CD4-positive, alpha-beta memory T cell (primary cell): ENCODE measurements around the gene ANKFY1. TPM values are rescaled to one million over a fixed set of nuclear protein-coding genes. Genes with fewer than 3 reads are reported as not detected.
A peak's percentile ranks its signal among the peaks of the same experiment; 100 is the strongest.
"Not testable (repeated sequence)": the region's sequence is repeated elsewhere in the genome, so short reads cannot be mapped to it uniquely, and the experiment has no call there.

Experiments used
- CTCF ChIA-PET: fragments of 350-600 bp; sonication (Branson Sonifier 250); formaldehyde crosslinking; loops from one replicate; lab custom pipeline; 2021; ENCODE audit warnings: inconsistent platforms; ENCODE audit not compliant: partially characterized antibody; lab: Charles Lee
- POLR2A ChIA-PET: fragments of 350-600 bp; sonication (Branson Sonifier 250); formaldehyde crosslinking; loops from one replicate; lab custom pipeline; 2021; ENCODE audit not compliant: partially characterized antibody; lab: Charles Lee
- DNase-seq, 5 donors: peaks; one replicate each; pipeline versions ENCODE4 v3.0.0 to v3.0.0-alpha.2; 2020 to 2022; ENCODE audit warnings: mixed read lengths in 1 of 5
- H3K27ac ChIP-seq: one replicate; pipeline ENCODE4 v1.7.0; 2013; ENCODE audit warnings: low read depth, low read length
- H3K27me3 ChIP-seq: 2 replicates; pipeline ENCODE4 v1.7.0; 2013; ENCODE audit warnings: mild to moderate bottlenecking, low read length, moderate library complexity; ENCODE audit not compliant: insufficient read depth
- H3K36me3 ChIP-seq: 2 replicates; pipeline ENCODE4 v1.7.0; 2013; ENCODE audit warnings: mild to moderate bottlenecking, low read length, moderate library complexity; ENCODE audit not compliant: insufficient read depth
- H3K4me1 ChIP-seq: 2 replicates; pipeline ENCODE4 v1.7.0; 2013; ENCODE audit warnings: mild to moderate bottlenecking, low read length, moderate library complexity; ENCODE audit not compliant: insufficient read depth
- H3K4me3 ChIP-seq, 2 donors: one replicate each; pipeline ENCODE4 v1.7.0; 2013; ENCODE audit warnings: low read length in 2 of 2, mild to moderate bottlenecking in 1 of 2
- H3K9me3 ChIP-seq, 2 donors: one replicate each; pipeline ENCODE4 v1.7.0; 2013; ENCODE audit warnings: low read length in 2 of 2, control low read depth in 1 of 2; ENCODE audit not compliant: control insufficient read depth in 1 of 2
- H3K27ac Mint-ChIP-seq, 7 donors: one replicate each; pipeline ENCODE4 v1.8.0; 2020 to 2021; ENCODE audit warnings: mixed read lengths in 7 of 7, mild to moderate bottlenecking in 6 of 7, inconsistent platforms in 3 of 7, moderate library complexity in 3 of 7
- H3K27me3 Mint-ChIP-seq, 2 donors: one replicate each; pipeline ENCODE4 v1.8.0; 2020 to 2021; ENCODE audit warnings: mixed read lengths in 2 of 2
- H3K36me3 Mint-ChIP-seq, 2 donors: one replicate each; pipeline ENCODE4 v1.8.0; 2020 to 2021; ENCODE audit warnings: mixed read lengths in 2 of 2, inconsistent platforms in 1 of 2, mild to moderate bottlenecking in 1 of 2
- H3K4me1 Mint-ChIP-seq, 4 donors: one replicate each; pipeline ENCODE4 v1.8.0; 2020 to 2021; ENCODE audit warnings: mixed read lengths in 4 of 4, mild to moderate bottlenecking in 1 of 4
- H3K4me3 Mint-ChIP-seq, 8 donors: one replicate each; pipeline ENCODE4 v1.8.0; 2020 to 2021; ENCODE audit warnings: mixed read lengths in 8 of 8, mild to moderate bottlenecking in 7 of 8, moderate library complexity in 6 of 8, inconsistent platforms in 3 of 8
- H3K9me3 Mint-ChIP-seq, 8 donors: one replicate each; pipeline ENCODE4 v1.8.0; 2020 to 2021; ENCODE audit warnings: mixed read lengths in 8 of 8, mild to moderate bottlenecking in 5 of 8, inconsistent platforms in 3 of 8, moderate library complexity in 1 of 8
- intact Hi-C: fragments of 100-400 bp; cut with micrococcal nuclease; formaldehyde crosslinking; loops from one replicate; pipeline ENCODE4 v1.15.1; 2023
- polyA plus RNA-seq, 2 donors: library from polyadenylated mRNA; unstranded; fragments of 300-500 nt; fragmentation: Illumina TruSeq; gene quantifications; one replicate each; pipeline ENCODE4 v1.2.3, GENCODE V29; 2021
- total RNA-seq, 2 experiments: library from RNA; stranded (reverse); gene quantifications; one replicate each; pipeline ENCODE4 v1.2.3, GENCODE V29; 2021

Gene ANKFY1
- total and polyA plus RNA-seq, 4 experiments from 2014 or later, result 7.9 to 74.7 (median 47.9) TPM

- no peak overlapping the region for H3K4me3 Mint-ChIP-seq
- no peak overlapping the region for H3K27ac Mint-ChIP-seq
- no peaks in the 10 kb centered on the region for H3K9me3 ChIP-seq
- intact Hi-C loops, result no loop called here
- H3K4me1 Mint-ChIP-seq, result no peaks in the 10 kb centered on the region
- no peak overlapping the region for H3K27ac ChIP-seq
- no peak for DNase-seq
- ChIA-PET CTCF (interaction anchor here (1.2 kb wide), 1 partner anchor 19 kb away, joined by 3 read pairs; no protein-coding TSS in a partner anchor), POLR2A (no interaction called here)
- H3K9me3 Mint-ChIP-seq, result no peaks in the 10 kb centered on the region
- no peaks in the 10 kb centered on the region for H3K27me3 Mint-ChIP-seq
- H3K36me3 ChIP-seq, result peaks cover 34% of the 10 kb centered on the region
- H3K4me3 ChIP-seq, result no peak overlapping the region
- H3K4me1 ChIP-seq, result no peaks in the 10 kb centered on the region
- H3K27me3 ChIP-seq, result no peaks in the 10 kb centered on the region
- H3K36me3 Mint-ChIP-seq, result peaks cover 27 to 45% of the 10 kb centered on the region in 2 donors
Observed at GRCh38 chr17:4194796-4195195, 69.0 kb downstream of the ANKFY1 start.

- H3K27me3 Mint-ChIP-seq, H3K9me3 Mint-ChIP-seq, H3K9me3 ChIP-seq, H3K4me3 ChIP-seq, H3K27ac ChIP-seq, intact Hi-C loops, H3K4me1 ChIP-seq, POLR2A ChIA-PET, DNase-seq, H3K4me3 Mint-ChIP-seq, H3K27me3 ChIP-seq: not testable (repeated sequence)
- peaks cover 6 to 13% (median 8%) of the 10 kb centered on the region in 4 donors for H3K4me1 Mint-ChIP-seq
- H3K36me3 Mint-ChIP-seq, result peaks cover 39 to 61% of the 10 kb centered on the region in 2 donors
- peak overlapping the region in 3 of 7 donors; percentile 15 to 57 (median 35) for H3K27ac Mint-ChIP-seq
- CTCF ChIA-PET, result interaction anchor here (1.0 kb wide), 1 partner anchor 9 kb away, joined by 4 read pairs; no protein-coding TSS in a partner anchor
- H3K36me3 ChIP-seq, result peaks cover 35% of the 10 kb centered on the region
Observed at GRCh38 chr17:4190791-4191190, 73.0 kb downstream of the ANKFY1 start.

- H3K27me3 ChIP-seq, result no peaks in the 10 kb centered on the region
- peaks cover 29% of the 10 kb centered on the region for H3K36me3 ChIP-seq
- Mint-ChIP-seq H3K4me1 (peaks cover 6 to 13% (median 8%) of the 10 kb centered on the region in 4 donors), H3K9me3 (no peaks in the 10 kb centered on the region), H3K27me3 (no peaks in the 10 kb centered on the region), H3K36me3 (peaks cover 27 to 50% of the 10 kb centered on the region in 2 donors), H3K4me3 (peak overlapping the region in 6 of 8 donors; percentile 12 to 69 (median 50)), H3K27ac (peak overlapping the region; percentile 26 to 96 (median 83))
- ChIA-PET CTCF (interaction anchor here (0.9 to 1.8 kb wide), 3 partner anchors 11 to 46 kb away, joined by 3 to 4 read pairs (median 3); partner anchors contain the start of genes CYB5D2 and ZZEF1), POLR2A (interaction anchor here (0.6 to 1.4 kb wide), 3 partner anchors 10 to 46 kb away, joined by 3 read pairs; partner anchors contain the start of genes CYB5D2 and ZZEF1)
- DNase-seq, result peak in 4 of 5 donors; percentile 6 to 24 (median 18)
- no peak overlapping the region for H3K4me3 ChIP-seq
- H3K9me3 ChIP-seq, result no peaks in the 10 kb centered on the region
- H3K27ac ChIP-seq, result no peak overlapping the region
- peaks cover 8% of the 10 kb centered on the region for H3K4me1 ChIP-seq
- intact Hi-C loops, result no loop called here
Observed at GRCh38 chr17:4189280-4189679, 74.5 kb downstream of the ANKFY1 start.

DNA sequence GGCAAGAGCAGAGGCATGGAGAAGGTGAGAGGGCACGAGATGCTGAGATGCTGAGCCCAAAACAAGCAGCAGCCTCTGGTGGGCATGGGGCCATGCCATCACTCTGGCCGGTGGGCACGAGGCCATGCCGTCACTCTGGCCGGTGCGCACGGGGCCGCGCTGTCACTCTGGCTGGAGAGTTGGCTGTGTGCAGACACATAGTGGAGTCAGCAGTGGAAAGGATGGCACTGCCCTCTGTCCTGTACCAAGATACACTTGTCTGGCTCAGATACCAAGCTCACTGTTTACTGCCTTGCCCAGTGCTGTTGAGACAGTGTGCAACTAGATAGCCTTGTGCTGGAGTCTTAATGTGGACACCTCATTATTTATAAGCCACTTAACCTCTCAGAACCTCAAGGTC, 75.7 kb downstream of the ANKFY1 start:
- no peak for DNase-seq
- Mint-ChIP-seq H3K27me3 (no peaks in the 10 kb centered on the region), H3K27ac (peak overlapping the region in 4 of 7 donors; percentile 31 to 76 (median 59)), H3K4me3 (no peak overlapping the region), H3K9me3 (no peaks in the 10 kb centered on the region), H3K36me3 (peaks cover 38 to 58% of the 10 kb centered on the region in 2 donors), H3K4me1 (peaks cover 6 to 16% (median 8%) of the 10 kb centered on the region in 4 donors)
- peaks cover 8% of the 10 kb centered on the region for H3K4me1 ChIP-seq
- intact Hi-C loops, result no loop called here
- no peaks in the 10 kb centered on the region for H3K9me3 ChIP-seq
- H3K36me3 ChIP-seq, result peaks cover 39% of the 10 kb centered on the region
- H3K4me3 ChIP-seq, result no peak overlapping the region
- no peak overlapping the region for H3K27ac ChIP-seq
- ChIA-PET POLR2A (no interaction called here), CTCF (interaction anchor here (1.8 kb wide), 1 partner anchor 12 kb away, joined by 4 read pairs; no protein-coding TSS in a partner anchor)
- no peaks in the 10 kb centered on the region for H3K27me3 ChIP-seq

GRCh38 chr17:4187076-4187475, 76.7 kb downstream of the ANKFY1 start:
- no peaks in the 10 kb centered on the region for H3K9me3 Mint-ChIP-seq
- Histone ChIP-seq H3K9me3 (no peaks in the 10 kb centered on the region), H3K4me1 (peaks cover 8% of the 10 kb centered on the region), H3K27me3 (no peaks in the 10 kb centered on the region), H3K4me3 (no peak overlapping the region), H3K36me3 (peaks cover 49% of the 10 kb centered on the region), H3K27ac (no peak overlapping the region)
- ChIA-PET CTCF (no interaction called here), POLR2A (no interaction called here)
- H3K4me3 Mint-ChIP-seq, result no peak overlapping the region
- H3K4me1 Mint-ChIP-seq, result peaks cover 6 to 16% (median 8%) of the 10 kb centered on the region in 4 donors
- H3K36me3 Mint-ChIP-seq, result peaks cover 44 to 64% of the 10 kb centered on the region in 2 donors
- DNase-seq, result no peak
- H3K27ac Mint-ChIP-seq, result peak overlapping the region in 3 of 7 donors; percentile 42 to 72 (median 60)
- intact Hi-C loops, result no loop called here
- H3K27me3 Mint-ChIP-seq, result no peaks in the 10 kb centered on the region

DNA sequence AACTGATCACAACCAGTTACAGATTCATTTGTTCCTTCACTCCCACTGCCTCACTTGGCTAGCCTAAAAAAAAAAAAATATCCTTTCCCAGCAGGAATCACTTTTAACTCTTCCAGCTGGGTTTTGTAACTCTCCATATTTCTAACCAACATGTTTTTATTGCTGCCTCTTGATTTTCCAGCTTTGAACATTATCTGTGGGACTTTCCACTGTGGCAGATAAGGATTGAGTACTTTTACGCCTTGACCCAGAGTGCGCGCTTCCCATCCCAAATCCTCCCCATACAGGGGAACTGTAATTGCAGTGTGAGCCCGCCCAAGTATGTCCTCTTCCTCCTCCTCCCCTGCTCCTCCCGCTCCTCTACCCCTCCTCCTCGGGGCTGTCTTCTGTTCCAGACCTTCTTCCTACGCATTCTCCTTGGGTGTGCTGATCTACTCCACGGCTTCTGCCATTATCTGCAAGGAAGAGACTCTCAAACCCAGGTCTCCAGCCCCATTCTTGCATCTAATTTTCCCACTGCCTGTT, 77.4 kb downstream of the ANKFY1 start:
- no peaks in the 10 kb centered on the region for H3K9me3 ChIP-seq
- no peak overlapping the region for H3K4me3 ChIP-seq
- peaks cover 6 to 16% (median 8%) of the 10 kb centered on the region in 4 donors for H3K4me1 Mint-ChIP-seq
- H3K27ac Mint-ChIP-seq, result no peak overlapping the region
- ChIA-PET POLR2A (no interaction called here), CTCF (no interaction called here)
- H3K27ac ChIP-seq, result no peak overlapping the region
- no peak for DNase-seq
- intact Hi-C loops, result no loop called here
- H3K36me3 Mint-ChIP-seq, result peaks cover 44 to 71% of the 10 kb centered on the region in 2 donors
- H3K9me3 Mint-ChIP-seq, result no peaks in the 10 kb centered on the region
- peaks cover 55% of the 10 kb centered on the region for H3K36me3 ChIP-seq
- no peak overlapping the region for H3K4me3 Mint-ChIP-seq
- no peaks in the 10 kb centered on the region for H3K27me3 ChIP-seq
- no peaks in the 10 kb centered on the region for H3K27me3 Mint-ChIP-seq
- H3K4me1 ChIP-seq, result peaks cover 8% of the 10 kb centered on the region

- POLR2A ChIA-PET, result no interaction called here
- no peaks in the 10 kb centered on the region for H3K27me3 Mint-ChIP-seq
- no peaks in the 10 kb centered on the region for H3K9me3 ChIP-seq
- no peak overlapping the region for H3K4me3 Mint-ChIP-seq
- H3K4me1 Mint-ChIP-seq, result peaks cover 6 to 16% (median 8%) of the 10 kb centered on the region in 4 donors
- peak overlapping the region in 1 of 7 donors; percentile 34 for H3K27ac Mint-ChIP-seq
- peaks cover 59% of the 10 kb centered on the region for H3K36me3 ChIP-seq
- no peak overlapping the region for H3K4me3 ChIP-seq
- peaks cover 44 to 77% of the 10 kb centered on the region in 2 donors for H3K36me3 Mint-ChIP-seq
- no peak overlapping the region for H3K27ac ChIP-seq
- DNase-seq, result no peak
- H3K4me1 ChIP-seq, result peaks cover 8% of the 10 kb centered on the region
- no peaks in the 10 kb centered on the region for H3K9me3 Mint-ChIP-seq
- CTCF ChIA-PET, result no interaction called here
- intact Hi-C loops, result no loop called here
- no peaks in the 10 kb centered on the region for H3K27me3 ChIP-seq
Observed at GRCh38 chr17:4185656-4186055, 78.1 kb downstream of the ANKFY1 start.
